ENCODE measurements around the gene SELENOW. TPM values are rescaled to one million over a fixed set of nuclear protein-coding genes. Genes with fewer than 3 reads are reported as not detected.

The SELENOW gene
- total and polyA plus RNA-seq, 2 of the 8 experiments (the other 6 are each of a cell fraction or from before 2014, with no cell fraction given), result 371 to 588 TPM

DNA sequence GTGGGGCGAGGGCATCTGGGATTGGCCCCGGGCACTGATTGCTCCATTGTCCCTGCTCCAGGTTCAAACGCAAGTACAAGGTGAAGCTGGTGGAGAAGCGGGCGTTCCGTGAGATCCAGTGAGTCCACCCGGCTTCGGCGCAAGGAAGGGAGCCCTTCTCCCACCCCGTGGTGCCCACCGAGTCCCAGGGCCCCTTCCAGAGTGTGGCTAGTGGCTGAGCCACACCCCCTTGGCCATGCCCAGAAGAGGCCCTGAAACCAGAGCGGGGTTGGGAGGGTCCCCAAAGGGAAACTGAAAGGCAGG lies 21.9 kb upstream of the SELENOW start:
- H3K27ac ChIP-seq (ENCODE audit: low read depth, low read length), result no peak overlapping the region
- H3K4me1 ChIP-seq (replicated peaks in 1 of 4; ENCODE audit: control insufficient read depth in 3 of 4, insufficient read depth in 4 of 4, low read length in 3 of 4), result no peaks in the 10 kb centered on the region
- no peak overlapping the region for H3K9ac ChIP-seq (replicated peaks in 1 of 4; ENCODE audit: extremely low read depth in 1 of 4, low read depth in 3 of 4, low read length in 3 of 4)
- H3K27me3 ChIP-seq (replicated peaks in 1 of 4; ENCODE audit: control insufficient read depth in 3 of 4, extremely low read depth in 1 of 4, insufficient read depth in 3 of 4, low read length in 3 of 4), result no peaks in the 10 kb centered on the region
- ChIA-PET CTCF (ENCODE audit: partially characterized antibody) (interaction anchor here (1.0 to 3.1 kb wide), 4 partner anchors 9 to 57 kb away, joined by 4 to 20 read pairs (median 10); no protein-coding TSS in a partner anchor), POLR2A (ENCODE audit: partially characterized antibody) (interaction anchor here (0.7 to 11.0 kb wide), 9 partner anchors 8 to 42 kb away, joined by 3 to 204 read pairs (median 5); partner anchors contain the start of gene NOP53)
- peaks cover 21 to 73% (median 61%) of the 10 kb centered on the region in 4 experiments for H3K36me3 ChIP-seq (ENCODE audit: control insufficient read depth in 2 of 4, insufficient read depth in 4 of 4, low read length in 3 of 4)
- H3K18ac ChIP-seq (ENCODE audit: extremely low read depth, low read length), result no peak overlapping the region
- H4K20me1 ChIP-seq (replicated peaks in 1 of 2; ENCODE audit: control insufficient read depth in 1 of 2, insufficient read depth in 2 of 2, low read length in 2 of 2), result peaks cover 10 to 14% of the 10 kb centered on the region in 2 experiments
- no peak overlapping the region for H2BK120ac ChIP-seq (replicated peaks; ENCODE audit: low read depth, low read length)
- H4K8ac ChIP-seq (ENCODE audit: extremely low read depth, insufficient read depth, low read length), result no peak overlapping the region
- H3K23me2 ChIP-seq (ENCODE audit: low read depth, low read length), result no peaks in the 10 kb centered on the region
- H2BK12ac ChIP-seq (ENCODE audit: low read depth, low read length), result no peak overlapping the region
- H3K23ac ChIP-seq (ENCODE audit: insufficient read length), result no peak overlapping the region
- no peak overlapping the region for H2AFZ ChIP-seq (ENCODE audit: low read length)
- H3K4me2 ChIP-seq (ENCODE audit: insufficient read depth in 1 of 2, low read depth in 2 of 2, low read length in 2 of 2), result no peak overlapping the region
- DNase-seq (ENCODE audit: low read depth in 1 of 2, low spot score in 2 of 2) (no peak), FAIRE-seq (no peak)
- H4K91ac ChIP-seq (replicated peaks; ENCODE audit: insufficient read length, low read length), result no peak overlapping the region
- H2BK5ac ChIP-seq (ENCODE audit: low read depth, low read length), result no peak overlapping the region
- H3K4me3 ChIP-seq (ENCODE audit: extremely low read depth in 1 of 4, insufficient read depth in 2 of 4, low read depth in 3 of 4, low read length in 4 of 4), result no peak overlapping the region
- 91% methylated on average over 9 of the region's 12 CpGs; no CpG with 5 or more reads in 1 of the 2 experiments for WGBS, 2 experiments (ENCODE audit: extremely low coverage in 1 of 2, insufficient coverage in 1 of 2, insufficient read length in 1 of 2, insufficient replicate concordance in 2 of 2, low coverage in 1 of 2, low lambda C conversion rate in 2 of 2, missing lambda C conversion rate in 1 of 2)
- no peak overlapping the region for H2BK15ac ChIP-seq (ENCODE audit: low read length)
- H3K56ac ChIP-seq (replicated peaks; ENCODE audit: insufficient read length, low read depth, low read length), result no peak overlapping the region
- no peaks in the 10 kb centered on the region; a peak in 1 of 4 replicates for H3K79me2 ChIP-seq (ENCODE audit: control insufficient read depth in 1 of 2, insufficient read depth in 2 of 2, low read length in 2 of 2)
- H3K79me1 ChIP-seq (ENCODE audit: low read depth, low read length), result no peaks in the 10 kb centered on the region; the same call in 1 of the 2 replicates
- no peak overlapping the region for H3K4ac ChIP-seq (replicated peaks; ENCODE audit: insufficient read length, low read depth, low read length)
- no peak overlapping the region for H4K5ac ChIP-seq (ENCODE audit: insufficient read length, low read depth, low read length)
- H3K14ac ChIP-seq (ENCODE audit: insufficient read length), result no peak overlapping the region
- H2BK20ac ChIP-seq (ENCODE audit: low read length), result no peak overlapping the region
- no peak overlapping the region for H2AK5ac ChIP-seq (ENCODE audit: low read depth, low read length)
- no peaks in the 10 kb centered on the region for H3K9me3 ChIP-seq (ENCODE audit: insufficient read depth in 2 of 2, low read depth in 1 of 2, low read length in 1 of 2)
- TF ChIP-seq KDM5A (IDR thresholded peaks at IDR 0.05; ENCODE audit: low read length) (no peak), GTF2F1 (IDR thresholded peaks at IDR 0.05; ENCODE audit: borderline replicate concordance, low read depth, low read length) (no peak), CHD2 (IDR thresholded peaks at IDR 0.05; ENCODE audit: low read length) (no peak), BRCA1 (IDR thresholded peaks at IDR 0.05; ENCODE audit: low read depth, low read length) (no peak), CBX8 (IDR thresholded peaks at IDR 0.05; ENCODE audit: borderline replicate concordance, low read depth, low read length) (no peak), TBP (IDR thresholded peaks at IDR 0.05; ENCODE audit: low read depth, low read length) (no peak), JUN (IDR thresholded peaks at IDR 0.05; ENCODE audit: low read depth, low read length) (no peak), CTBP2 (IDR thresholded peaks at IDR 0.05; ENCODE audit: borderline replicate concordance, insufficient read depth, insufficient read length, low read length) (no peak), HDAC6 (IDR thresholded peaks at IDR 0.05; ENCODE audit: low read depth, low read length) (no peak), SRF (IDR thresholded peaks at IDR 0.05; ENCODE audit: low read depth, low read length) (no peak), CREB1 (IDR thresholded peaks at IDR 0.05) (no peak), SP1 (IDR thresholded peaks at IDR 0.05; ENCODE audit: low read depth, low read length) (no peak)
- TF ChIP-seq, protein P1, sequence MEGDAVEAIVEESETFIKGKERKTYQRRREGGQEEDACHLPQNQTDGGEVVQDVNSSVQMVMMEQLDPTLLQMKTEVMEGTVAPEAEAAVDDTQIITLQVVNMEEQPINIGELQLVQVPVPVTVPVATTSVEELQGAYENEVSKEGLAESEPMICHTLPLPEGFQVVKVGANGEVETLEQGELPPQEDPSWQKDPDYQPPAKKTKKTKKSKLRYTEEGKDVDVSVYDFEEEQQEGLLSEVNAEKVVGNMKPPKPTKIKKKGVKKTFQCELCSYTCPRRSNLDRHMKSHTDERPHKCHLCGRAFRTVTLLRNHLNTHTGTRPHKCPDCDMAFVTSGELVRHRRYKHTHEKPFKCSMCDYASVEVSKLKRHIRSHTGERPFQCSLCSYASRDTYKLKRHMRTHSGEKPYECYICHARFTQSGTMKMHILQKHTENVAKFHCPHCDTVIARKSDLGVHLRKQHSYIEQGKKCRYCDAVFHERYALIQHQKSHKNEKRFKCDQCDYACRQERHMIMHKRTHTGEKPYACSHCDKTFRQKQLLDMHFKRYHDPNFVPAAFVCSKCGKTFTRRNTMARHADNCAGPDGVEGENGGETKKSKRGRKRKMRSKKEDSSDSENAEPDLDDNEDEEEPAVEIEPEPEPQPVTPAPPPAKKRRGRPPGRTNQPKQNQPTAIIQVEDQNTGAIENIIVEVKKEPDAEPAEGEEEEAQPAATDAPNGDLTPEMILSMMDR (IDR thresholded peaks at IDR 0.05; ENCODE audit: control extremely low read depth in 1 of 3, insufficient read depth in 1 of 3, low read depth in 1 of 3, low read length in 3 of 3), result no peak

Measured in H1 (cell line).